K562 (cell line): Measurements from ENCODE around the gene CARD14. TPM values are rescaled to one million over a fixed set of nuclear protein-coding genes. Genes with fewer than 3 reads are reported as not detected.
"Not testable (repeated sequence)": the region's sequence is repeated elsewhere in the genome, so short reads cannot be mapped to it uniquely, and the experiment has no call there.

Experiments
- ATAC-seq: fragments of 200-7000 bp; cut with Tn5 transposase; 3 replicates; pipeline ENCODE4 v1.9.1; 2020; ENCODE audit warnings: moderate library complexity
- BruUV-seq: library from RNA; stranded (reverse); fragments of 400-500 nt; replicated peaks from 2 replicates; lab custom pipeline; 2021; lab: Mats Ljungman, UMichigan
- CTCF ChIA-PET: fragments of 300-600 bp; formaldehyde crosslinking; extraction: SDS; loops from one replicate; lab custom pipeline; 2021; ENCODE audit warnings: low intra/inter-chr PET ratio; lab: Yijun Ruan, JAX
- POLR2A ChIA-PET: fragments of 300-600, 350-650 bp; sonication (Branson Sonifier 250); formaldehyde crosslinking; extraction: SDS; loops from one replicate; lab custom pipeline; 2021; ENCODE audit warnings: antibody characterized with exemption, inconsistent platforms; lab: Yijun Ruan, JAX
- DNase-seq, 4 experiments: peaks; one replicate each; pipeline versions ENCODE4 v3.0.0 to v3.0.0-alpha.2; 2011 to 2018; ENCODE audit warnings: low spot score in 3 of 4, mixed read lengths in 3 of 4; ENCODE audit errors: extremely low read depth in 1 of 4
- FAIRE-seq: peaks from 2 replicates; lab custom pipeline; 2011; peaks lifted over from hg19 to GRCh38; lab: Jason Lieb, UNC
- H2AFZ ChIP-seq: 2 replicates; pipeline ENCODE4 v1.6.0; 2011; ENCODE audit warnings: low read depth, low read length, control low read depth, inconsistent platforms
- H3K27ac ChIP-seq: fragments of 200-600 bp; 3 replicates; pipeline ENCODE4 v1.8.0; 2011; ENCODE audit warnings: low read depth, mild to moderate bottlenecking, control low read depth, inconsistent platforms, low read length, moderate library complexity, mixed read lengths; ENCODE audit errors: extremely low read depth
- H3K27me3 ChIP-seq, 2 experiments: fragments of 300-600 bp in 1 of 2; 2 replicates in 1 of 2; 3 replicates in 1 of 2; pipeline versions ENCODE4 v1.6.0 to v1.8.0; 2011; ENCODE audit warnings: inconsistent platforms in 2 of 2, low read length in 2 of 2, mild to moderate bottlenecking in 1 of 2, mixed read lengths in 1 of 2, moderate library complexity in 1 of 2; ENCODE audit not compliant: control insufficient read depth in 2 of 2, insufficient read depth in 2 of 2
- H3K36me3 ChIP-seq: fragments of 300-600 bp; 3 replicates; pipeline ENCODE4 v1.8.0; 2011; ENCODE audit warnings: mild to moderate bottlenecking, low read length, inconsistent platforms; ENCODE audit not compliant: control insufficient read depth, insufficient read depth
- H3K4me1 ChIP-seq, 2 experiments: fragments of 200-600 bp in 1 of 2; replicated peaks in 1 of 2; 2 replicates in 1 of 2; 3 replicates in 1 of 2; pipeline versions ENCODE4 v1.5.1 to v1.8.0; 2011; ENCODE audit warnings: inconsistent platforms in 2 of 2, low read length in 2 of 2, mild to moderate bottlenecking in 1 of 2, mixed read lengths in 1 of 2, moderate library complexity in 1 of 2; ENCODE audit not compliant: control insufficient read depth in 2 of 2, insufficient read depth in 2 of 2
- H3K4me2 ChIP-seq: 2 replicates; pipeline ENCODE4 v1.6.1; 2011; ENCODE audit warnings: low read length, control low read depth, inconsistent platforms, mixed read lengths; ENCODE audit not compliant: insufficient read depth
- H3K4me3 ChIP-seq: fragments of 200-600 bp; sonication (generic), shearing (Covaris generic); 2 replicates; pipeline ENCODE4 v1.5.1; 2016; ENCODE audit warnings: control low read depth, inconsistent platforms
- H3K79me2 ChIP-seq: fragments of 200-600 bp; 3 replicates; pipeline ENCODE4 v1.8.0; 2011; ENCODE audit warnings: low read length, inconsistent platforms; ENCODE audit not compliant: control insufficient read depth, insufficient read depth
- H3K9ac ChIP-seq, 2 experiments: 2 replicates each; pipeline versions ENCODE4 v1.6.0 to v1.6.1; 2011; ENCODE audit warnings: low read depth in 2 of 2, low read length in 2 of 2, control low read depth in 1 of 2, inconsistent platforms in 1 of 2, mild to moderate bottlenecking in 1 of 2, mixed read lengths in 1 of 2; ENCODE audit not compliant: insufficient read depth in 1 of 2
- H3K9me1 ChIP-seq: one replicate; pipeline ENCODE4 v1.6.0; 2011; ENCODE audit warnings: inconsistent platforms, mild to moderate bottlenecking, low read length, moderate library complexity; ENCODE audit not compliant: control insufficient read depth, insufficient read depth
- H3K9me3 ChIP-seq: replicated peaks from 2 replicates; pipeline ENCODE4 v1.5.1; 2011; ENCODE audit warnings: low read depth, low read length, inconsistent platforms; ENCODE audit not compliant: control insufficient read depth, insufficient read depth
- H4K20me1 ChIP-seq: replicated peaks from 2 replicates; pipeline ENCODE4 v1.6.1; 2011; ENCODE audit warnings: low read length, inconsistent platforms, mixed read lengths; ENCODE audit not compliant: control insufficient read depth, insufficient read depth
- ARID2 ChIP-seq: fragments of 450-650 bp; IDR thresholded peaks from 2 replicates; pipeline ENCODE4 v1.6.1; 2017; ENCODE audit warnings: antibody characterized with exemption, mild to moderate bottlenecking
- CHD4 ChIP-seq: fragments of 200-600 bp; sonication (generic); IDR thresholded peaks from 3 replicates; pipeline ENCODE4 v1.6.1; 2012; ENCODE audit warnings: low read depth, mild to moderate bottlenecking, mixed read lengths, low read length, inconsistent platforms; ENCODE audit not compliant: insufficient read depth, insufficient replicate concordance, poor library complexity, severe bottlenecking
- CTBP1 ChIP-seq: fragments of 450-650 bp; IDR thresholded peaks from 2 replicates; pipeline ENCODE4 v1.6.1; 2016; ENCODE audit warnings: borderline replicate concordance
- HCFC1 ChIP-seq: IDR thresholded peaks from 2 replicates; pipeline ENCODE4 v1.6.1; 2012; ENCODE audit warnings: low read depth, low read length, improper control_type of control experiment
- LARP7 ChIP-seq: fragments of 450-650 bp; IDR thresholded peaks from 2 replicates; pipeline ENCODE4 v1.6.1; 2016
- NCOA6 ChIP-seq: fragments of 450-650 bp; IDR thresholded peaks from 2 replicates; pipeline ENCODE4 v1.6.1; 2017; ENCODE audit warnings: mild to moderate bottlenecking
- STAT5B ChIP-seq: fragments of 250-450 bp; sonication (Bioruptor Pico); IDR thresholded peaks from 2 replicates; pipeline ENCODE4 v1.8.0; 2021; ENCODE audit warnings: mild to moderate bottlenecking, inconsistent platforms
- ZNF146 ChIP-seq: IDR thresholded peaks from one replicate; pipeline ENCODE4 v1.6.1; 2018; ENCODE audit warnings: missing compliant biosample characterization; ENCODE audit not compliant: unreplicated experiment
- ZNF76 ChIP-seq: fragments of 250-450 bp; sonication (Bioruptor Pico); IDR thresholded peaks from 2 replicates; pipeline ENCODE4 v1.4.0; 2020; ENCODE audit warnings: mild to moderate bottlenecking, moderate library complexity, borderline replicate concordance
- WGBS: fragments of 100-300 bp; shearing (Covaris generic); methylation state at CpG from one replicate; pipeline ENCODE4 v1.1.6; 2016; ENCODE audit warnings: low coverage, mixed read lengths; ENCODE audit not compliant: insufficient coverage; ENCODE audit errors: missing lambda C conversion rate; 5-methylcytosine and 5-hydroxymethylcytosine counted together
- in situ Hi-C: fragments of 300-500 bp; cut with MboI; formaldehyde crosslinking; loops from 4 replicates; pipeline ENCODE4 v1.15.0; 2018; ENCODE audit warnings: inconsistent platforms, mixed read lengths
- intact Hi-C: fragments of 100-400 bp; cut with micrococcal nuclease; formaldehyde crosslinking; loops from 2 replicates; pipeline ENCODE4 v1.14.2; 2022
- polyA plus RNA-seq, 8 experiments: library from polyadenylated mRNA; depleted of rRNA in 4 of 8; stranded (reverse) in 5 of 8; unstranded in 3 of 8; fragments of >200 nt; fragmentation: Nextera tagmentation in 2 of 8; fragmentation: Illumina TruSeq in 1 of 8; extraction: Ambion mirVana in 2 of 8; extraction: Trizol in 1 of 8; gene quantifications; 2 replicates each; pipeline versions ENCODE4 v1.2.1 to v1.2.3, GENCODE V29; 2011 to 2014; ENCODE audit warnings: inconsistent platforms in 1 of 8, missing spikeins in 1 of 8
- total RNA-seq, 7 experiments: library from RNA; depleted of rRNA in 6 of 7; stranded (reverse); fragments of >200 nt in 6 of 7; fragmentation: Illumina TruSeq in 2 of 7; extraction: Trizol in 2 of 7; gene quantifications; 2 replicates each; pipeline versions ENCODE4 v1.2.1 to v1.2.3, GENCODE V29; 2011 to 2021; ENCODE audit warnings: low replicate concordance in 1 of 7
- TF ChIP-seq, protein P1 (sequence below): fragments of 250-450 bp; sonication (Bioruptor Pico); IDR thresholded peaks from 2 replicates; pipeline ENCODE4 v1.5.0; 2021; ENCODE audit warnings: mild to moderate bottlenecking, borderline replicate concordance
- TF ChIP-seq, protein P2 (sequence below): IDR thresholded peaks from 3 replicates; pipeline ENCODE4 v1.6.1; 2011; ENCODE audit warnings: borderline replicate concordance, mild to moderate bottlenecking; ENCODE audit not compliant: insufficient read length, insufficient read depth

The CARD14 gene
- total and polyA plus RNA-seq, 9 of the 15 experiments (the other 6 are each of a cell fraction or from before 2014, with no cell fraction given): not detected

DNA sequence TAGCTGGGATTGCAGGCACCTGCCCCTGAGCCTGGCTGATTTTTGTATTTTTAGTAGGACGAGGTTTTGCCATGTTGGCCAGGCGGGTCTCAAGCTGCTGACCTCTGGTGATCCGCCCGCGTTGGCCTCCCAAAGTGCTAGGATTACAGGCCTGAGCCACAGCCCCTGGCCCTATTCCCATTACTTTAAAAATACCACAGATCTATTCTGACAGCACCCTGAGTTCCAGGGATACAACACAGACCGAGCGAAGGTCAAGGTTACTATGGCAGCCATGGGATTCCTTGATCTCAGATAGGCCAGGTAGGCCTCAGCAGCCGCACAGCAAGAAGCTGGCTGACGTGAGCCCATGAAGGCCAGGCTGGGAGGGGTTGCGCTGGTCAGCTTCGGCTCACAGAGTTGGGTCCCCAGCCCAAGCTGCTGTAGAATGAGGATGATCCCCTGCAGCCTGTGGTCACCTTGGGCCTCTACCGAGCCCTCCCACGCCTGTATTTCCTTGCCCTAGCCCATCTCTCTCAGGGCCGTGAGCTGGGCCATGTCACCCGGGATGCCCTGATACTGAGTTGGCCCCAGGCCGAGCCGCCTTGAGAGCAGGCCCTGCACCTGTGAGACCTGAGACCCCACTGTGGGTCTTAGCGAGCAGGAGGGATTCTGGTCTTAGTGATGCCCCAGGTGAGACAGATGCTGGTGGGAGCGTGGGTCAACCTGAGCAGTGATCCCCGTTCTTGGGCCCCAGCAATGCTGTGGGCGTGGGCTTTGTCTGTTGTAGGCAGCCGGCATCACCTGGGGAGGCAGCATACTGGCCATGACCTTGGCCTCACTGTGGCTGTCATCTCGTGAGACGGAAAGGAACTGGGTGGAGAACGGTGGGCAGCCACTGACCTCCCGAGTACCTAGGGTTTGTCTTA lies 74.0 kb downstream of the CARD14 start:
- Histone ChIP-seq H2AFZ (no peak overlapping the region), H3K79me2 (no peaks in the 10 kb centered on the region), H3K9me1 (no peaks in the 10 kb centered on the region), H3K4me1 (peaks cover 0 to 35% of the 10 kb centered on the region in 2 experiments; a peak in 2 of 5 replicates), H4K20me1 (no peaks in the 10 kb centered on the region), H3K9ac (peak overlapping the region in 1 of 2 experiments; percentile 6; a peak in 1 of 4 replicates), H3K36me3 (no peaks in the 10 kb centered on the region), H3K27me3 (no peaks in the 10 kb centered on the region), H3K4me3 (no peak overlapping the region), H3K9me3 (no peaks in the 10 kb centered on the region)
- FAIRE-seq: no peak
- intact Hi-C loops (no loop called here), in situ Hi-C loops (no loop called here)
- no peak for ATAC-seq
- POLR2A ChIA-PET: interaction anchor here (0.5 to 0.9 kb wide), 3 partner anchors 14 to 349 kb away, joined by 3 read pairs; no protein-coding TSS in a partner anchor
- no peak for DNase-seq
- CTCF ChIA-PET: interaction anchor here (0.6 kb wide), 1 partner anchor 89 kb away, joined by 3 read pairs; no protein-coding TSS in a partner anchor
- WGBS: 76% methylated on average over 26 of the region's 26 CpGs
- BruUV-seq: no TSS peak
- TF ChIP-seq ZNF146: no peak
- TF ChIP-seq LARP7: no peak
- TF ChIP-seq, protein P1, sequence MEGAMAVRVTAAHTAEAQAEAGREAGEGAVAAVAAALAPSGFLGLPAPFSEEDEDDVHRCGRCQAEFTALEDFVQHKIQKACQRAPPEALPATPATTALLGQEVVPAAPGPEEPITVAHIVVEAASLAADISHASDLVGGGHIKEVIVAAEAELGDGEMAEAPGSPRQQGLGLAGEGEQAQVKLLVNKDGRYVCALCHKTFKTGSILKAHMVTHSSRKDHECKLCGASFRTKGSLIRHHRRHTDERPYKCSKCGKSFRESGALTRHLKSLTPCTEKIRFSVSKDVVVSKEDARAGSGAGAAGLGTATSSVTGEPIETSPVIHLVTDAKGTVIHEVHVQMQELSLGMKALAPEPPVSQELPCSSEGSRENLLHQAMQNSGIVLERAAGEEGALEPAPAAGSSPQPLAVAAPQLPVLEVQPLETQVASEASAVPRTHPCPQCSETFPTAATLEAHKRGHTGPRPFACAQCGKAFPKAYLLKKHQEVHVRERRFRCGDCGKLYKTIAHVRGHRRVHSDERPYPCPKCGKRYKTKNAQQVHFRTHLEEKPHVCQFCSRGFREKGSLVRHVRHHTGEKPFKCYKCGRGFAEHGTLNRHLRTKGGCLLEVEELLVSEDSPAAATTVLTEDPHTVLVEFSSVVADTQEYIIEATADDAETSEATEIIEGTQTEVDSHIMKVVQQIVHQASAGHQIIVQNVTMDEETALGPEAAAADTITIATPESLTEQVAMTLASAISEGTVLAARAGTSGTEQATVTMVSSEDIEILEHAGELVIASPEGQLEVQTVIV: no peak
- no peak for TF ChIP-seq STAT5B
- TF ChIP-seq CHD4: no peak
- no peak for TF ChIP-seq CTBP1
- TF ChIP-seq HCFC1: no peak
- TF ChIP-seq ZNF76: no peak
- no peak for TF ChIP-seq ARID2
- no peak for TF ChIP-seq NCOA6
- TF ChIP-seq, protein P2, sequence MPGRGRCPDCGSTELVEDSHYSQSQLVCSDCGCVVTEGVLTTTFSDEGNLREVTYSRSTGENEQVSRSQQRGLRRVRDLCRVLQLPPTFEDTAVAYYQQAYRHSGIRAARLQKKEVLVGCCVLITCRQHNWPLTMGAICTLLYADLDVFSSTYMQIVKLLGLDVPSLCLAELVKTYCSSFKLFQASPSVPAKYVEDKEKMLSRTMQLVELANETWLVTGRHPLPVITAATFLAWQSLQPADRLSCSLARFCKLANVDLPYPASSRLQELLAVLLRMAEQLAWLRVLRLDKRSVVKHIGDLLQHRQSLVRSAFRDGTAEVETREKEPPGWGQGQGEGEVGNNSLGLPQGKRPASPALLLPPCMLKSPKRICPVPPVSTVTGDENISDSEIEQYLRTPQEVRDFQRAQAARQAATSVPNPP: no peak
- TF ChIP-seq, all 486 proteins: peak for 0
- Histone ChIP-seq H3K27ac (no peak overlapping the region), H3K4me2 (no peak overlapping the region)

DNA sequence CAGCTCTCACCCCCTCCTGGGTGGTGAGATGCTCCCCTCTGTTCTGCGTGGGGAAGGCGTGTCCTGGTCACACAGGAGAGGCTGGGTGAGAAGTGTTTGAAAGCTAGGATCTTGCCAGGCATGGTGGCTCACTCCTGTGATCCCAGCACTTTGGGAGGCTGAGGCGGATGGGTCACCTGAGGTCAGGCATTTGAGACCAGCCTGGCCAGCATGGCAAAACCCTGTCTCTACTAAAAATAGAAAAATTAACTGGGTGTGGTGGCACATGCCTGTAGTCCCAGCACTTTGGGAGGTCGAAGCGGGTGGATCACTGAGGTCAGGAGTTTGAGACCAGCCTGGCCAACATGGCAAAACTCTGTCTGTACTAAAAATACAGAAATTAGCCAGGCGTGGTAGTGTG lies 74.6 kb downstream of the CARD14 start:
- H3K79me2 ChIP-seq, ATAC-seq, FAIRE-seq, H3K27me3 ChIP-seq, H3K27ac ChIP-seq, H3K9me1 ChIP-seq, H4K20me1 ChIP-seq, intact Hi-C loops, H3K4me3 ChIP-seq, in situ Hi-C loops, BruUV-seq, CTCF ChIA-PET, H2AFZ ChIP-seq, H3K4me2 ChIP-seq, H3K9me3 ChIP-seq, DNase-seq, H3K36me3 ChIP-seq: not testable (repeated sequence)
- Histone ChIP-seq H3K9ac (peak overlapping the region in 1 of 2 experiments; percentile 6; a peak in 1 of 4 replicates), H3K4me1 (peaks cover 0 to 42% of the 10 kb centered on the region in 2 experiments; a peak in 3 of 5 replicates)
- POLR2A ChIA-PET: interaction anchor here (0.9 kb wide), 1 partner anchor 14 kb away, joined by 3 read pairs; no protein-coding TSS in a partner anchor
- 76% methylated on average over 6 of the region's 6 CpGs for WGBS
